Natural killer cell (primary cell): ENCODE results near the gene NAALADL2. TPM values are rescaled to one million over a fixed set of nuclear protein-coding genes. Genes with fewer than 3 reads are reported as not detected.

Experiments
- ATAC-seq, 3 donors: fragments of 150-1000 bp in 2 of 3; fragments of 200-7000 bp in 1 of 3; cut with Tn5 transposase; 1 replicate in 1 of 3; 2 replicates in 2 of 3; pipeline ENCODE4 v1.10.0; 2021; ENCODE audit warnings: mild to moderate bottlenecking in 2 of 3, moderate library complexity in 2 of 3
- DNase-seq, 2 donors: peaks; one replicate each; pipeline versions ENCODE4 v3.0.0 to v3.0.0-alpha.2; 2013 to 2021; ENCODE audit warnings: mixed read lengths in 1 of 2
- H3K27ac ChIP-seq: one replicate; pipeline ENCODE4 v1.5.1; 2013; ENCODE audit warnings: mild to moderate bottlenecking, low read length
- H3K27me3 ChIP-seq: one replicate; pipeline ENCODE4 v1.6.1; 2013; ENCODE audit warnings: low read length; ENCODE audit not compliant: control insufficient read depth, insufficient read depth
- H3K36me3 ChIP-seq: one replicate; pipeline ENCODE4 v1.6.1; 2013; ENCODE audit warnings: low read length; ENCODE audit not compliant: control insufficient read depth, insufficient read depth
- H3K4me1 ChIP-seq: one replicate; pipeline ENCODE4 v1.6.1; 2013; ENCODE audit warnings: low read length; ENCODE audit not compliant: control insufficient read depth, insufficient read depth
- H3K4me3 ChIP-seq: one replicate; pipeline ENCODE4 v1.5.1; 2013; ENCODE audit warnings: low read length
- H3K9me3 ChIP-seq: one replicate; pipeline ENCODE4 v1.6.1; 2013; ENCODE audit warnings: low read length; ENCODE audit not compliant: control insufficient read depth, insufficient read depth
- H3K27ac Mint-ChIP-seq, 2 donors: one replicate each; pipeline ENCODE4 v1.8.0; 2022; ENCODE audit warnings: mild to moderate bottlenecking in 2 of 2, mixed read lengths in 2 of 2, moderate library complexity in 1 of 2
- H3K27me3 Mint-ChIP-seq, 2 donors: one replicate each; pipeline ENCODE4 v1.8.0; 2022; ENCODE audit warnings: low read depth in 2 of 2, mixed read lengths in 2 of 2
- H3K36me3 Mint-ChIP-seq: one replicate; pipeline ENCODE4 v1.8.0; 2022; ENCODE audit warnings: mixed read lengths
- H3K4me1 Mint-ChIP-seq, 2 donors: one replicate each; pipeline ENCODE4 v1.8.0; 2022; ENCODE audit warnings: mixed read lengths in 2 of 2
- H3K4me3 Mint-ChIP-seq: one replicate; pipeline ENCODE4 v1.8.0; 2022; ENCODE audit warnings: mild to moderate bottlenecking, moderate library complexity, mixed read lengths
- H3K9me3 Mint-ChIP-seq, 2 donors: one replicate each; pipeline ENCODE4 v1.8.0; 2022; ENCODE audit warnings: mixed read lengths in 2 of 2
- CTCF ChIP-seq: fragments of 200-600 bp; IDR thresholded peaks from one replicate; pipeline ENCODE4 v1.8.0; 2022; ENCODE audit warnings: antibody characterized with exemption
- WGBS: methylation state at CpG from one replicate; pipeline ENCODE4 v1.1.7; 2013; ENCODE audit warnings: missing lambda C conversion rate; ENCODE audit not compliant: insufficient coverage; 5-methylcytosine and 5-hydroxymethylcytosine counted together
- intact Hi-C: fragments of 100-400 bp; cut with micrococcal nuclease; formaldehyde crosslinking; loops from one replicate; pipeline ENCODE4 v1.14.2; 2022
- total RNA-seq, 4 donors: library from RNA; stranded (reverse); fragments of 120-200 nt in 1 of 4; gene quantifications; one replicate each; pipeline versions ENCODE4 v1.2.3 to v1.2.4, GENCODE V29; 2013 to 2022

Gene NAALADL2
- total RNA-seq, 3 donors from 2014 or later (not counting 1 experiment from before 2014, with no cell fraction given), result not detected

GRCh38 chr3:174857301-174857700, 1.8 kb upstream of the NAALADL2 start:
- H3K27me3 ChIP-seq, result no peaks in the 10 kb centered on the region
- no peaks in the 10 kb centered on the region for H3K27me3 Mint-ChIP-seq
- WGBS, result no CpG with 5 or more reads among the region's 3 CpGs
- no peak overlapping the region for H3K27ac Mint-ChIP-seq
- no peaks in the 10 kb centered on the region for H3K4me1 Mint-ChIP-seq
- DNase-seq (no peak), ATAC-seq (no peak)
- no peak overlapping the region for H3K4me3 Mint-ChIP-seq
- H3K9me3 ChIP-seq, result peaks cover 2% of the 10 kb centered on the region
- no peak for TF ChIP-seq CTCF
- no peaks in the 10 kb centered on the region for H3K4me1 ChIP-seq
- no peaks in the 10 kb centered on the region for H3K36me3 ChIP-seq
- no peak overlapping the region for H3K27ac ChIP-seq
- no peaks in the 10 kb centered on the region for H3K36me3 Mint-ChIP-seq
- peaks cover 12 to 13% of the 10 kb centered on the region in 2 donors for H3K9me3 Mint-ChIP-seq
- intact Hi-C loops, result no loop called here
- no peak overlapping the region for H3K4me3 ChIP-seq

- no peaks in the 10 kb centered on the region for H3K4me1 Mint-ChIP-seq
- H3K27ac ChIP-seq, result no peak overlapping the region
- H3K27me3 ChIP-seq, result no peaks in the 10 kb centered on the region
- H3K4me3 ChIP-seq, result no peak overlapping the region
- no peaks in the 10 kb centered on the region for H3K36me3 Mint-ChIP-seq
- no peaks in the 10 kb centered on the region for H3K27me3 Mint-ChIP-seq
- no peaks in the 10 kb centered on the region for H3K36me3 ChIP-seq
- ATAC-seq (no peak), DNase-seq (no peak)
- no peak overlapping the region for H3K27ac Mint-ChIP-seq
- H3K4me1 ChIP-seq, result no peaks in the 10 kb centered on the region
- H3K9me3 ChIP-seq, result peaks cover 5% of the 10 kb centered on the region
- intact Hi-C loops, result no loop called here
- peaks cover 10 to 13% of the 10 kb centered on the region in 2 donors for H3K9me3 Mint-ChIP-seq
- TF ChIP-seq CTCF, result no peak
- no CpG with 5 or more reads among the region's 1 CpG for WGBS
- H3K4me3 Mint-ChIP-seq, result no peak overlapping the region
These were observed 781 bp upstream of the NAALADL2 start for GRCh38 chr3:174858353-174858752.

DNA sequence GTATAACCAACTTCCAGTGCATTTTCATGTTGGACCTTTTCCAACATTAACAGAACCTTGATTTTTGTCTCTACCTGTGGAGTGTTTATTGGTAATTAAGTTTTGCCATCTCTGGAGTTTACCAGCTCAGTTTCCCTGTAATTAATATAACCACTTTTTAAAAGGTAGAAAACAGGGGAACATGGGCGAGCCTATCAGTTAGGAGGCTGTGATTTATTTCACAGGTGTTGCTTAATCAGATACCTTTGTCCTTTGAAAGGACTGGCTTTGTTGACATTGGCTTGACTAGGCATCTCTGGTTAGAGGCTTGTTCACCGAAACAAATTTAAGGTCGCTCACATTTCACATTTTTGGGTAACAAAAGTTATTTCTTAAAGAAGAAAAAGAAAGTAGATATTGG, 622 bp downstream of the NAALADL2 start:
- Histone ChIP-seq H3K27ac (no peak overlapping the region), H3K36me3 (no peaks in the 10 kb centered on the region), H3K4me1 (no peaks in the 10 kb centered on the region), H3K9me3 (peaks cover 5% of the 10 kb centered on the region), H3K27me3 (no peaks in the 10 kb centered on the region), H3K4me3 (no peak overlapping the region)
- peaks cover 8 to 13% of the 10 kb centered on the region in 2 donors for H3K9me3 Mint-ChIP-seq
- DNase-seq (no peak), ATAC-seq (no peak)
- no peak overlapping the region for H3K4me3 Mint-ChIP-seq
- intact Hi-C loops, result no loop called here
- 92% methylated on average over 2 of the region's 3 CpGs for WGBS
- no peaks in the 10 kb centered on the region for H3K27me3 Mint-ChIP-seq
- H3K27ac Mint-ChIP-seq, result no peak overlapping the region
- TF ChIP-seq CTCF, result no peak
- H3K4me1 Mint-ChIP-seq, result no peaks in the 10 kb centered on the region
- H3K36me3 Mint-ChIP-seq, result no peaks in the 10 kb centered on the region

DNA sequence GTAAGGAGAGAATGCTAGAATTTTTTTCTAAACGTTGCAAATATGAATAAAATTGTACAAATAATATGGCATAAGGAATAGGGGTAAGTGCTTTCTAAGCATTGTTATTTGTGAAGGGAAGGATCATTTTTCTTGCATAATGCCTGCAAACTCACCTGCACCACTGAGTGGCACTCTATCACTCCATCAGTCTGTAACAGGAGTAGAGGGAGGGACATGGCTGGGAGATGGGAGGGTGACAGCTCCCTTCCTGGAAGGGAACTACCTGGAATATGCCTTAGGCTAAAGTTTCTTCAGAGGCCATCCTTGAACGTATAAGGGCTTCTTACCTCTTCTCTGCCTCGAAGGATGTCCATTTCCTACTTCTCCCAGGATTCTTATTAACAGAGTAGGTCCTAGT, 3.0 kb downstream of the NAALADL2 start:
- H3K36me3 Mint-ChIP-seq, result no peaks in the 10 kb centered on the region
- Histone ChIP-seq H3K27me3 (no peaks in the 10 kb centered on the region), H3K36me3 (no peaks in the 10 kb centered on the region), H3K4me1 (no peaks in the 10 kb centered on the region), H3K27ac (no peak overlapping the region), H3K9me3 (peaks cover 5% of the 10 kb centered on the region), H3K4me3 (no peak overlapping the region)
- WGBS, result 77% methylated on average over 2 of the region's 3 CpGs
- intact Hi-C loops, result no loop called here
- no peak overlapping the region for H3K27ac Mint-ChIP-seq
- TF ChIP-seq CTCF, result no peak
- H3K9me3 Mint-ChIP-seq, result peaks cover 4 to 12% of the 10 kb centered on the region in 2 donors
- H3K27me3 Mint-ChIP-seq, result no peaks in the 10 kb centered on the region
- H3K4me1 Mint-ChIP-seq, result no peaks in the 10 kb centered on the region
- no peak for ATAC-seq
- DNase-seq, result no peak
- no peak overlapping the region for H3K4me3 Mint-ChIP-seq
